ENCODE data around the gene HIVEP3. TPM values are rescaled to one million over a fixed set of nuclear protein-coding genes. Genes with fewer than 3 reads are reported as not detected.

The HIVEP3 gene
- total RNA-seq, 2 experiments from 2014 or later: 13.2 to 13.4 TPM

DNA sequence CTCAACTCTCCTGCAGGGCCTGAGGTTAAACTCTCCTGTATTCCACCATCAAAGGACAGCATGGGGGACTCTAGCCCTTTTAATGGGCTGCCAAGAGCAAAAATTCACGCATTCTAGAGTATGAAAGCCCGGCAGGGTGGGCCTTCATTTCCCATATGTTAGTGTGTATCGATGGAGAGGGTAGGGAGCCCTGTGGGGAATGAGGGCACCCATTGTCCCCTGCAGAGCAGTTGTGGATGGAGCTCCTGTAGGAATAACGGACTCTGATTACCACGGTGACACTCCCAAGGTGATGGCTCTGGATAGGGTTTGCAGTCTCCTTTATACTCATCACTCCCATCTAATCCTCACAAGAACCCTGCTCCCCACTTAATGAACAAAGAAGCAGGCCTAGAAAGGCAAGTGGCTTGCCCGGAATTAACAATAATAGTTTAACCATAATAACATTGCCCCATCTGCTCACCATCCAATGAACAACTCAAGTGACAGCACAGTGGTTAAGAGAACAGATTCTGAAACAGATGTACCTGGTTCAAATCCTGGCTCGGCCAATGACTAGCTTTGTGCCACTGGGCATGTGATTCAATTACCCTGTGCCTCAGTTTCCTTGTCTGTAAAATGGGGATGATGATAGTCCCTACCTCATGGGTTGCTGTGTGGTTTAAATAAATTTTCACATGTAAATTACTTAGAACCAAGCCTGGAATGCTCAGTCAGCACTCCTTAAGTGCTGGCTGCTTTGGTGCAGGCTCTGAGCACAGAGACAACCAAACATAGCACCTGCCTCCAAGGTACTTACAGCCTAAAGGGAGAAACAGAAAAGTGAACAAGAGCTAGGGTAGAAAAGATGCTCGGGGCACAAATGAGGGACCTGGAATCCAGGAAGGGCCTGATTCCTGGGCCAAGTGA lies 29.0 kb downstream of the HIVEP3 start:
- CTCF ChIA-PET: interaction anchor here (2.7 kb wide), 1 partner anchor 316 kb away, joined by 11 read pairs; no protein-coding TSS in a partner anchor
- no peak overlapping the region for H3K4me3 Mint-ChIP-seq
- no peaks in the 10 kb centered on the region for H3K36me3 Mint-ChIP-seq (ENCODE audit: low read depth)
- no peak for DNase-seq
- no peaks in the 10 kb centered on the region for H3K27me3 Mint-ChIP-seq (ENCODE audit: low read depth)
- no peak overlapping the region for H3K27ac Mint-ChIP-seq
- intact Hi-C loops (cut with micrococcal nuclease): loop anchor here (2.0 to 10.0 kb wide), 3 partner anchors 43 to 225 kb away; no protein-coding TSS in a partner anchor
- H3K9me3 Mint-ChIP-seq: no peaks in the 10 kb centered on the region
- H3K4me1 Mint-ChIP-seq (ENCODE audit: low read depth): peaks cover 39% of the 10 kb centered on the region

DNA sequence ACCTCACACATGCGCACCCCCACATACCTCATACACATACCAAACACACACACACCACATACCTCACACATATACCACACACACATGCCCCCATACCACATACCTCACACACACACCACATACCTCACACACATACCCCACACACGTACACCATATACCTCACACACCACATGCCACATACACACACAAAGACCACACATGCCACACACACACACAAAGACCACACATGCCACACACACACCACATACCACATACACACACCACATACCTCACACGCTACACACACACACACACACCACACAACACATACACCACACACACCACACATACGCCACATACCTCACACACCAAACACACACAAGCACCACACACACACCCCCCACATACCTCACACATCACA lies 30.0 kb downstream of the HIVEP3 start:
- CTCF ChIA-PET: no interaction called here
- Mint-ChIP-seq H3K27ac (no peak overlapping the region), H3K4me3 (no peak overlapping the region), H3K27me3 (ENCODE audit: low read depth) (no peaks in the 10 kb centered on the region), H3K36me3 (ENCODE audit: low read depth) (no peaks in the 10 kb centered on the region), H3K9me3 (no peaks in the 10 kb centered on the region), H3K4me1 (ENCODE audit: low read depth) (peaks cover 32% of the 10 kb centered on the region)
- intact Hi-C loops (cut with micrococcal nuclease): no loop called here
- no peak for DNase-seq

DNA sequence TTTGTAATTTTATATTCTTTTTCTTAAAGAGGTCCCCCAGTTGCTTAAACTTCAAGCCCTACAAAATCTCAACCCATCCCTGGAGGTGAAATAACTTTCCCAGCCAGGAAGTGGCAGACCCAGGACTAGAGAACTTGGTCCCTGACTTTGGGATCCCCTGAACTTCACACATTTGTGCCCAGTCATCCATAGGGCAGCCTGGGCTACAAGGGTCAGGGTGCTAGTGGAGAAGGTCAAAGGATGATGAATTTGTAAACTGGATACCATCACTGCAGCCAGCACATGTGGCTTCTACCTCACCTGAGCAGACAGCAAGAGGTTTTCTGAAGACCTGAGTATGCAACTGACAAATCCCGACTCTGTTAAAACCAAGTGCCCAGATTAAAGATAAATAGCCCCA lies 31.4 kb downstream of the HIVEP3 start:
- Mint-ChIP-seq H3K36me3 (ENCODE audit: low read depth) (no peaks in the 10 kb centered on the region), H3K4me1 (ENCODE audit: low read depth) (peaks cover 32% of the 10 kb centered on the region), H3K27me3 (ENCODE audit: low read depth) (no peaks in the 10 kb centered on the region), H3K4me3 (no peak overlapping the region), H3K9me3 (no peaks in the 10 kb centered on the region), H3K27ac (no peak overlapping the region)
- no peak for DNase-seq
- CTCF ChIA-PET: no interaction called here
- intact Hi-C loops (cut with micrococcal nuclease): no loop called here

DNA sequence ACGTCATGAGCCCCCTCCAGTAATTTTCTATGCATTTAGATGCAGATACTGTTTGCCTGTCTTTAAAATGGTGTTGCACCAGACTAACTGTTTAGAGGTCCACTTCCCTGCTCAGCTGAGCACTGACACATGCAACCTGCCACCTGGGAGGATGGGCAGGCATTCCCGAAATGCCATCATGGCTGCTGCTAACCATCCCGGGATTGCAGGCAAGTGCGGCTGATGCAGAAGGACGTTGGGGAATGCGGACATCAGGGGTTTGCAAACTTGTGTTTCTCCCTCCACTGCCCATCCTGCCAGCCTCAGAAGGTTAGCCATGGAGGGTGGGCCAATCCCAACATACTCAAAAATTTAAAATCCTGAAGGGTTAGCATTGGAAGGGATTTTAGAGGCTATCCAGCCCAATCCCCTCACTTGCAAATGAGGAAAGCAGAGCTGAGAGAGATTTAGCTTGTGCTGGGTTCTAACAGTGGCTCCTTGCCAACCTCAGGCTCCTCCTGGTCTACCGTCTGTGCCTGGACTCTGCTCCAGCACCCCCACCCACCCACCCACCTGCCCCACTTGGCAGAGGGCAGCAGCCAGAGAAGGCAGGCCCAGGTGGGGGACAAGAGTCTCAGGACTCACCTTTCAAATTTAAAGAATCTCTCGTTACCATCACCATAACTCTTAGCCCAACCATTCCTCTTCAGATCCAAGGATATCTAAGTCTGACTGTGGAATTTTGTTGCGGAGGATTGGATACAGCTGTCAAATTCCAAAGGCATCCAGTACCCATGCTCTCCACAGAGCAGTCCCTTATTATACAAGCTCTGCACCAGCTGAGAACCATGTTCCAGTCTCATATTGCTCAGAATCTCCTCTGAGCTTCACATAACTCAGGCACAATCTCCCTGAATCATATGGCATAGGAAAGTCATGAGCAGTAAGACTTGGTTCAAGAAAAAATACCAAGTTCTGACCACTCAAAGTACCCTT lies 34.2 kb downstream of the HIVEP3 start:
- DNase-seq: no peak
- no peaks in the 10 kb centered on the region for H3K9me3 Mint-ChIP-seq
- CTCF ChIA-PET: no interaction called here
- H3K36me3 Mint-ChIP-seq (ENCODE audit: low read depth): no peaks in the 10 kb centered on the region
- intact Hi-C loops (cut with micrococcal nuclease): no loop called here
- peaks cover 22% of the 10 kb centered on the region for H3K4me1 Mint-ChIP-seq (ENCODE audit: low read depth)
- H3K27ac Mint-ChIP-seq: no peak overlapping the region
- no peak overlapping the region for H3K4me3 Mint-ChIP-seq
- no peaks in the 10 kb centered on the region for H3K27me3 Mint-ChIP-seq (ENCODE audit: low read depth)

DNA sequence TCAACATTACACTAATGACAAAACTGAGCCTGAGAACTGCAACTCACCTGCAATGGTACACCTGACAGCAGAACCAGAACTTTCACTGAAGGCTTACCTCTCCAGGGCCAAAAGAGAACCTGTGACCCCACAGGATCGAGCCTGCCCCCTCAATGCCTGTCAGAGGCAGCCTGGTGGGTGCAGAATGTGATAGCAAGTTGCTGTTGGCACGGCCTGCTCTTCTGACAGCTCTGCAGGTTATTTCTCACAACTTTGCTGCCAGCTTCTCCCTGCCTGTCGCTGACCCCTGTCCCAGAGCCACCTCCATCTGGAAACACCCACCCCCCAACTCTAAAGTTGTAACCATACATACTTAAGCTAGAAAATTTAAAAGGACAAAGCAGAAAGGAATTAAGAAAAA lies 35.2 kb downstream of the HIVEP3 start:
- Mint-ChIP-seq H3K9me3 (no peaks in the 10 kb centered on the region), H3K27me3 (ENCODE audit: low read depth) (no peaks in the 10 kb centered on the region), H3K36me3 (ENCODE audit: low read depth) (no peaks in the 10 kb centered on the region), H3K27ac (no peak overlapping the region), H3K4me3 (no peak overlapping the region), H3K4me1 (ENCODE audit: low read depth) (peaks cover 14% of the 10 kb centered on the region)
- DNase-seq: no peak
- CTCF ChIA-PET: no interaction called here
- intact Hi-C loops (cut with micrococcal nuclease): no loop called here

DNA sequence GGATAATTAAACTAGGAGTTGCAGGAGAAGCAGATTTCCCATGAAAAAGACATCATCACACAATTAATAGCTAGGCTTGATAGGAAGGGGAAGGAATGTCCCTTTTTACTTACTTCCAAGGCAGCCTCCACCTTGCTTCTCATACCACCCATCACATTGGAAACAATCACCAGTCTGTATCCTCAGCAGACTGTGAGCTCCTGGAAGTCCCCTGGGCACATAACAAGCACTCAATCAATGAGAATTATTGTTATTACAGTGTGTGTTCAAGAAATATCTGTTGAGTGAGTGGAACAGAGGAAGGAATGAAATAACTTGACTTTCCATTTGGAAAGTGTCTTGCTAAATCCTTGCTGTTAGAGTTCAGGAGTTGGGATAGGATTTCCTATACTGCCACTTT lies 36.2 kb downstream of the HIVEP3 start:
- Mint-ChIP-seq H3K4me1 (ENCODE audit: low read depth) (peaks cover 11% of the 10 kb centered on the region), H3K27ac (no peak overlapping the region), H3K4me3 (no peak overlapping the region), H3K9me3 (no peaks in the 10 kb centered on the region), H3K36me3 (ENCODE audit: low read depth) (no peaks in the 10 kb centered on the region), H3K27me3 (ENCODE audit: low read depth) (no peaks in the 10 kb centered on the region)
- intact Hi-C loops (cut with micrococcal nuclease): no loop called here
- CTCF ChIA-PET: interaction anchor here (1.2 kb wide), 1 partner anchor 9 kb away, joined by 5 read pairs; no protein-coding TSS in a partner anchor
- DNase-seq: no peak

DNA sequence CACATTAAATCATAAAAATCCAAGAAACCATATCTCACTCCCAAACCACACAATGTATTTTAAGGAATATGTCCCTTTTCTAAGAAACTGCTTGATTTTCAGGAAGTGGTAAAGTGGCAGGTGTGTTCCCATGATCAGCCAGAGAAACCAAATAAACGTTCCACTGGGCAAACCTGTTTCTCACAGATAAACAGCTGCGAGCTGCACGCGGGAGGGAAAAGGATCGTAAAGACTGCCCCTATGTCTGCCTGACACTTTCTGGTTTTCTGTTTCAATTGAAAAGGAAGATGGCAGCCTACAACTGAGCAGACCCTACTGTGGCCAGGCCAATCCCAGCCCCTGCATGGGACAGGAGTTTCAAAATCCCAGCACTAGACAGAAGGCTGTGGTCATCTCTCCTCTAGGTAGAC lies 36.6 kb downstream of the HIVEP3 start:
- Mint-ChIP-seq H3K4me1 (ENCODE audit: low read depth) (peaks cover 15% of the 10 kb centered on the region), H3K27ac (no peak overlapping the region), H3K27me3 (ENCODE audit: low read depth) (no peaks in the 10 kb centered on the region), H3K4me3 (no peak overlapping the region), H3K9me3 (no peaks in the 10 kb centered on the region), H3K36me3 (ENCODE audit: low read depth) (no peaks in the 10 kb centered on the region)
- DNase-seq: no peak
- CTCF ChIA-PET: interaction anchor here (1.2 kb wide), 1 partner anchor 9 kb away, joined by 5 read pairs; no protein-coding TSS in a partner anchor
- intact Hi-C loops (cut with micrococcal nuclease): no loop called here

DNA sequence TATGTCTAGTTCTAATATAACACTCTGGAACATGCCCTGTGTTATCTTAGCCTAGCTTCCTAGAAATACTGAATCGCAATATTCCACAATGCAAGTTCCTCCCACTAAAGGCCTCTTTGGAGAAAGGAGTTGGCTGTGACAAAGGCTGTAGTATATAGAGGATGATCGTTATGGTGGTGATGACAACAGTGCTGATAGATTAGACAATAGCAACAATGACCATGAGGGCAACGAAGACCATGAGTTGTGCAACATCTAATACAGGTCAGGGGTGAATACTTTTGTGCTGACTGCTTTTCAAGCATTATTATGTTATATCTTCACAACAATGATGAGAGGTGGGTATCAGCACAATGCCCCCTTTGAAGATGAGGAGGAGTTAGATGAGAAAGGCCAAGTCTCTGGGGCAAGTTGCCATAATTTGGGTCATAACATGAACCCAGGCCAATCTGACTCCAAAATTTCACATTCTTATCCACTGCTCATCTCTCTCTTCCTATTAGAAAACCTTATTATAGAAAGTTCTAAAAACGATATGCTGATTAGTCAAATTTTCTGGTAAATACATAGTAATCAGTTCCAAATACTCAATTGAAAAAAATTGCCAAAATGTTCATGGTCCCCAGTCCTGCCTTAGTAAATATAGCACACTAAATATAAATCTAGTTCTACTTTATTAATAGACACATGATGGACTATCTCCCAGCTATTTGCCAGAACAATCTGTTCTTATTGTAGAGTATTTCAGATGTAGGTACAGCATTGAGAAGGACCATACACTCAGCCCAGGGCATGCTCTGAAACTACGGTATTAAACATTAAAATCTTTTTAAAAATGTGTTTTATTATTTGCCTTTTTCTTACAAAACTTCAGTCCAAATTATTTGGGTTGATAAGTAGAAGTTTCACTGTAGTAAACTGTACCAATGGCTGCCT lies 37.5 kb downstream of the HIVEP3 start:
- intact Hi-C loops (cut with micrococcal nuclease): no loop called here

DNA sequence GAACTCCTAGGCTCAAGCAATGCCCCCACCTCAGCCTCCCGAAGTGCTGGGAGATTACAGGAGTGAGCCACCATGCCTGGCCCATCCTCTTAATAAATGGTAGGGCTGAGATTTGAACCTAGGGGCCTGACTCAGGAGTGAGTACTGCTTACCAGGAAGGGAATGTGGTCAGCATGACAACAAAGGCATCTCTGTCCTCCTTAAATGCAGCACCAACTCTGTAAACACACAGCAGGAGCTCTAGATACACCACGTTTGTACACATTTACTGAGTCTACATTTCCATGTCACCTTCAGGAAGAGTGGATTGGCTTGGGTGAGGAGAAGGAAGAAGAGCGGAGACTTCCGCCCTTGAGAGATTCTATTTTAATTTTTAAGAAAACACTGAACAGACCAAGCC lies 38.5 kb downstream of the HIVEP3 start:
- H3K36me3 Mint-ChIP-seq (ENCODE audit: low read depth): no peaks in the 10 kb centered on the region
- no peaks in the 10 kb centered on the region for H3K9me3 Mint-ChIP-seq
- CTCF ChIA-PET: no interaction called here
- peaks cover 21% of the 10 kb centered on the region for H3K4me1 Mint-ChIP-seq (ENCODE audit: low read depth)
- no peak overlapping the region for H3K4me3 Mint-ChIP-seq
- DNase-seq: no peak
- H3K27me3 Mint-ChIP-seq (ENCODE audit: low read depth): no peaks in the 10 kb centered on the region
- no peak overlapping the region for H3K27ac Mint-ChIP-seq
- intact Hi-C loops (cut with micrococcal nuclease): no loop called here

More for the DNA sequence above, 37.5 kb downstream of the HIVEP3 start:
- CTCF ChIA-PET: no interaction called here
- Mint-ChIP-seq H3K36me3 (ENCODE audit: low read depth) (no peaks in the 10 kb centered on the region), H3K4me3 (no peak overlapping the region), H3K27ac (no peak overlapping the region), H3K27me3 (ENCODE audit: low read depth) (no peaks in the 10 kb centered on the region), H3K4me1 (ENCODE audit: low read depth) (peaks cover 21% of the 10 kb centered on the region), H3K9me3 (no peaks in the 10 kb centered on the region)
- no peak for DNase-seq

DNA sequence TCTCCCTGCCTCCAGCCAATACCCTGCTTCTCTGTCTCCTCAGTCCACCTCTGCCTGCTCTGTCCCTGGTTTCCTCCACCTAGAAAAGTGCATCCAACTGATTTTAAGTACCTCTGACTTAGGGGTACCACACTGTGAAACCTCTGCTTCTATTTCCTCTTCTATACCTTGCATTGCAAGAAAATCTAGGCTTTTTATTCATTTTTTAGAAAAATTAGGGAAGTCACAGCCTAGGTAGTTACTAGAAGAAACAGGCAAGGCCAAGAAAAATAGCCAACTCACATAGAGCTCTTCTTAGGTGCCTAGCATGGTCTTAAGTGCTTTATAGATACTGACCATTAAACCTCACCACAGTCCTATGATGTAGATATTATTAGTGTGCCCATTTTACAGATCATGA lies 39.1 kb downstream of the HIVEP3 start:
- no peaks in the 10 kb centered on the region for H3K9me3 Mint-ChIP-seq
- no peak overlapping the region for H3K4me3 Mint-ChIP-seq
- H3K27me3 Mint-ChIP-seq (ENCODE audit: low read depth): no peaks in the 10 kb centered on the region
- intact Hi-C loops (cut with micrococcal nuclease): no loop called here
- CTCF ChIA-PET: no interaction called here
- peaks cover 24% of the 10 kb centered on the region for H3K4me1 Mint-ChIP-seq (ENCODE audit: low read depth)
- H3K27ac Mint-ChIP-seq: no peak overlapping the region
- DNase-seq: no peak
- no peaks in the 10 kb centered on the region for H3K36me3 Mint-ChIP-seq (ENCODE audit: low read depth)

DNA sequence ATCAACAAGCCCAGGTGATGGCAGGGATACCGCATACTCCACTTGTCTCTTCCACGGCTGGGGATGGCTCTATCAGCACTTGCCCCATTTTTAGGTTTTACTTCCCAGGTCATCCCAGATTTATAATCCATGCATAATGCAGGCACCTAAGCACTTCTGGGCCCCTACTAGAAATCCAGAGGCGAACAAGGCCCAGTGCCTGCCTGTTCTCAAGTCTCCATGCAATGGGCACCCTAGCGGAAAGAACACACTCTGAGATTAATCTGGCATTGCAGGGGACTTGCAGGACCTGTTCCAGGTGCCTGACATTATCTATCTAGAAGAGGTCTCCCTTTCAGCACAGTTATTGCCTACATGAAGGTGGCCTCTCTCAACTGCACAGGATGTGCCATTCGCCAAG lies 39.8 kb downstream of the HIVEP3 start:
- Mint-ChIP-seq H3K4me1 (ENCODE audit: low read depth) (peaks cover 29% of the 10 kb centered on the region), H3K4me3 (no peak overlapping the region), H3K9me3 (no peaks in the 10 kb centered on the region), H3K27ac (no peak overlapping the region), H3K27me3 (ENCODE audit: low read depth) (no peaks in the 10 kb centered on the region), H3K36me3 (ENCODE audit: low read depth) (no peaks in the 10 kb centered on the region)
- no peak for DNase-seq
- intact Hi-C loops (cut with micrococcal nuclease): no loop called here
- CTCF ChIA-PET: no interaction called here

DNA sequence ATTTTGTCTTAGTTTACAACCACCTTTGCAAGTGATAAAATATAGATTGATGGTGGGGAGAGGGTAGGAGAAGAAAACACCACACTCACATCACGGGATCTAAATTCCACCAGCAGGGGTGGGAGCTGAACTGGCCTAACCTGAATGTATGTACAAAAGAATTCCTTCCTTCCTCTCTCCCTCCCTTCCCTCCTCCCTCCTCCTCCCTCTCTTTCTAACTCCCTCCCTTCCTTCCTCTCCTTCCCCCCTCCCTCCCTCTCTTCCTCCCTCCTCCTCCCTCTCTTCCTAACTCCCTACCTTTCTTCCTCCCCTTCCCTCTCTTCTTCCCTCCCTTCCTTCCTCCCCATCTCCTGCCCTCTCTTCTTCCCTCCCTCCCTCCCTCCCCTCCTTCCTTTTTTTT lies 40.2 kb downstream of the HIVEP3 start:
- Mint-ChIP-seq H3K27me3 (ENCODE audit: low read depth) (no peaks in the 10 kb centered on the region), H3K4me1 (ENCODE audit: low read depth) (peaks cover 29% of the 10 kb centered on the region), H3K36me3 (ENCODE audit: low read depth) (no peaks in the 10 kb centered on the region), H3K4me3 (no peak overlapping the region), H3K27ac (no peak overlapping the region), H3K9me3 (no peaks in the 10 kb centered on the region)
- DNase-seq: no peak
- intact Hi-C loops (cut with micrococcal nuclease): no loop called here
- CTCF ChIA-PET: no interaction called here

All from activated naive CD4-positive, alpha-beta T cell treated with anti-CD3 and anti-CD28 coated beads for 36 hours (primary cell).